ENCODE results near the gene NOP16. TPM values are rescaled to one million over a fixed set of nuclear protein-coding genes. Genes with fewer than 3 reads are reported as not detected.

NOP16 gene
- total RNA-seq, 2 experiments from 2014 or later = 44.8 to 68.3 TPM

GRCh38 chr5:176373100-176373818 lies 15.1 kb downstream of the NOP16 start:
- H3K4me1 Mint-ChIP-seq = no peaks in the 10 kb centered on the region
- no peak overlapping the region for H3K4me3 Mint-ChIP-seq
- ATAC-seq (no peak), DNase-seq (no peak)
- H3K27me3 Mint-ChIP-seq = no peaks in the 10 kb centered on the region
- no peak overlapping the region for H3K27ac Mint-ChIP-seq
- no peaks in the 10 kb centered on the region for H3K9me3 Mint-ChIP-seq (ENCODE audit: low read depth)
- H3K36me3 Mint-ChIP-seq = no peaks in the 10 kb centered on the region
- CTCF ChIA-PET = interaction anchor here (1.5 kb wide), 1 partner anchor 74 kb away, joined by 4 read pairs; no protein-coding TSS in a partner anchor

GRCh38 chr5:176371621-176372539 lies 16.5 kb downstream of the NOP16 start:
- CTCF ChIA-PET = no interaction called here
- Mint-ChIP-seq H3K36me3 (peaks cover 4% of the 10 kb centered on the region), H3K4me1 (peaks cover 9% of the 10 kb centered on the region), H3K4me3 (no peak overlapping the region), H3K27me3 (no peaks in the 10 kb centered on the region), H3K27ac (no peak overlapping the region), H3K9me3 (ENCODE audit: low read depth) (no peaks in the 10 kb centered on the region)
- DNase-seq (no peak), ATAC-seq (no peak)

GRCh38 chr5:176369934-176370711 lies 18.3 kb downstream of the NOP16 start:
- H3K36me3 Mint-ChIP-seq = peaks cover 4% of the 10 kb centered on the region
- no peak for ATAC-seq
- DNase-seq = no peak
- H3K27me3 Mint-ChIP-seq = no peaks in the 10 kb centered on the region
- H3K4me1 Mint-ChIP-seq = peaks cover 14% of the 10 kb centered on the region
- H3K9me3 Mint-ChIP-seq (ENCODE audit: low read depth) = no peaks in the 10 kb centered on the region
- H3K4me3 Mint-ChIP-seq = no peak overlapping the region
- CTCF ChIA-PET = no interaction called here
- H3K27ac Mint-ChIP-seq = no peak overlapping the region

- Mint-ChIP-seq H3K27me3 (no peaks in the 10 kb centered on the region), H3K4me3 (no peak overlapping the region), H3K36me3 (peaks cover 4% of the 10 kb centered on the region), H3K9me3 (ENCODE audit: low read depth) (no peaks in the 10 kb centered on the region), H3K27ac (no peak overlapping the region), H3K4me1 (peaks cover 19% of the 10 kb centered on the region)
- CTCF ChIA-PET = no interaction called here
- DNase-seq = no peak
- ATAC-seq = no peak
These were observed 19.7 kb downstream of the NOP16 start for GRCh38 chr5:176368726-176369125.

GRCh38 chr5:176366232-176366894 lies 22.0 kb downstream of the NOP16 start:
- no peaks in the 10 kb centered on the region for H3K27me3 Mint-ChIP-seq
- H3K4me1 Mint-ChIP-seq = peaks cover 32% of the 10 kb centered on the region
- H3K9me3 Mint-ChIP-seq (ENCODE audit: low read depth) = no peaks in the 10 kb centered on the region
- CTCF ChIA-PET = no interaction called here
- H3K36me3 Mint-ChIP-seq = peaks cover 4% of the 10 kb centered on the region
- ATAC-seq = no peak
- no peak overlapping the region for H3K27ac Mint-ChIP-seq
- H3K4me3 Mint-ChIP-seq = peak overlapping the region; percentile 37
- no peak for DNase-seq

GRCh38 chr5:176365351-176366231 lies 22.8 kb downstream of the NOP16 start, which contains the start of gene ARL10:
Gene ARL10 (plus strand): TSS chr5:176365487. CDS start chr5:176365564, 77 bp downstream.
- Mint-ChIP-seq H3K9me3 (ENCODE audit: low read depth) (no peaks in the 10 kb centered on the region), H3K27me3 (no peaks in the 10 kb centered on the region), H3K27ac (peak within 1 kb of the TSS; percentile 40), H3K4me3 (peak within 1 kb of the TSS; percentile 68), H3K36me3 (peaks cover 5% of the 10 kb centered on the region), H3K4me1 (peaks cover 32% of the 10 kb centered on the region)
- peak; percentile 50 for DNase-seq
- CTCF ChIA-PET = no interaction called here
- ATAC-seq = peak; percentile 27

- Mint-ChIP-seq H3K27ac (peak overlapping the region; percentile 40), H3K9me3 (ENCODE audit: low read depth) (no peaks in the 10 kb centered on the region), H3K4me3 (peak overlapping the region; percentile 68), H3K36me3 (peaks cover 6% of the 10 kb centered on the region), H3K4me1 (peaks cover 32% of the 10 kb centered on the region), H3K27me3 (no peaks in the 10 kb centered on the region)
- ATAC-seq (no peak), DNase-seq (no peak)
- CTCF ChIA-PET = no interaction called here
These were observed 23.5 kb downstream of the NOP16 start for GRCh38 chr5:176364765-176365350.

- Mint-ChIP-seq H3K4me3 (peak overlapping the region; percentile 96), H3K36me3 (peaks cover 18% of the 10 kb centered on the region), H3K9me3 (ENCODE audit: low read depth) (no peaks in the 10 kb centered on the region), H3K4me1 (peaks cover 38% of the 10 kb centered on the region), H3K27me3 (no peaks in the 10 kb centered on the region), H3K27ac (peak overlapping the region; percentile 98)
- CTCF ChIA-PET = interaction anchor here (1.2 to 1.7 kb wide), 6 partner anchors 26 to 235 kb away, joined by 3 to 8 read pairs (median 6); partner anchors contain the start of genes CLTB, FAF2, HIGD2A and NOP16
- no peak for DNase-seq
- no peak for ATAC-seq
These were observed 26.2 kb downstream of the NOP16 start for GRCh38 chr5:176362233-176362490.

GRCh38 chr5:176361437-176362232 lies 26.8 kb downstream of the NOP16 start, which contains the start of gene KIAA1191:
Gene KIAA1191 (minus strand): TSS chr5:176361764. CDS start chr5:176359508, 2,256 bp downstream.
- ATAC-seq (peak; percentile 91), DNase-seq (peak; percentile 98)
- CTCF ChIA-PET = interaction anchor here (1.2 to 1.7 kb wide), 6 partner anchors 27 to 235 kb away, joined by 3 to 8 read pairs (median 6); partner anchors contain the start of genes CLTB, FAF2, HIGD2A and NOP16
- H3K9me3 Mint-ChIP-seq (ENCODE audit: low read depth) = no peaks in the 10 kb centered on the region
- H3K27me3 Mint-ChIP-seq = no peaks in the 10 kb centered on the region
- peak within 1 kb of the TSS; percentile 98 for H3K27ac Mint-ChIP-seq
- peak within 1 kb of the TSS; percentile 96 for H3K4me3 Mint-ChIP-seq
- peaks cover 18% of the 10 kb centered on the region for H3K36me3 Mint-ChIP-seq
- H3K4me1 Mint-ChIP-seq = peaks cover 36% of the 10 kb centered on the region

GRCh38 chr5:176360894-176361436 lies 27.4 kb downstream of the NOP16 start:
- Mint-ChIP-seq H3K4me1 (peaks cover 33% of the 10 kb centered on the region), H3K27me3 (no peaks in the 10 kb centered on the region), H3K27ac (peak overlapping the region; percentile 98), H3K9me3 (ENCODE audit: low read depth) (no peaks in the 10 kb centered on the region), H3K36me3 (peaks cover 24% of the 10 kb centered on the region), H3K4me3 (peak overlapping the region; percentile 96)
- CTCF ChIA-PET = interaction anchor here (1.2 to 1.6 kb wide), 3 partner anchors 28 to 126 kb away, joined by 4 to 6 read pairs (median 5); partner anchors contain the start of genes CLTB, HIGD2A and NOP16
- DNase-seq (no peak), ATAC-seq (peak; percentile 4)

- peak overlapping the region; percentile 45 for H3K4me3 Mint-ChIP-seq
- peaks cover 31% of the 10 kb centered on the region for H3K4me1 Mint-ChIP-seq
- peaks cover 28% of the 10 kb centered on the region for H3K36me3 Mint-ChIP-seq
- DNase-seq (no peak), ATAC-seq (no peak)
- CTCF ChIA-PET = interaction anchor here (1.0 kb wide), 1 partner anchor 19 kb away, joined by 3 read pairs; no protein-coding TSS in a partner anchor
- no peaks in the 10 kb centered on the region for H3K27me3 Mint-ChIP-seq
- peak overlapping the region; percentile 16 for H3K27ac Mint-ChIP-seq
- no peaks in the 10 kb centered on the region for H3K9me3 Mint-ChIP-seq (ENCODE audit: low read depth)
These were observed 28.7 kb downstream of the NOP16 start for GRCh38 chr5:176359658-176360057.

Data from activated CD8-positive, alpha-beta memory T cell treated with anti-CD3 and anti-CD28 coated beads, Interleukin-2, amount 10 ng/mL, durations not matched to agents 7 days and 5 days (primary cell).